COLO829 (cell line): ENCODE results near the gene LMO3.
A peak's percentile ranks its signal among the peaks of the same experiment; 100 is the strongest.
"Not testable (repeated sequence)": the region's sequence is repeated elsewhere in the genome, so short reads cannot be mapped to it uniquely, and the experiment has no call there.

Source experiments
- DNase-seq: peaks from one replicate; pipeline ENCODE4 v3.0.0; 2012; ENCODE audit warnings: low spot score

LMO3 gene

DNA sequence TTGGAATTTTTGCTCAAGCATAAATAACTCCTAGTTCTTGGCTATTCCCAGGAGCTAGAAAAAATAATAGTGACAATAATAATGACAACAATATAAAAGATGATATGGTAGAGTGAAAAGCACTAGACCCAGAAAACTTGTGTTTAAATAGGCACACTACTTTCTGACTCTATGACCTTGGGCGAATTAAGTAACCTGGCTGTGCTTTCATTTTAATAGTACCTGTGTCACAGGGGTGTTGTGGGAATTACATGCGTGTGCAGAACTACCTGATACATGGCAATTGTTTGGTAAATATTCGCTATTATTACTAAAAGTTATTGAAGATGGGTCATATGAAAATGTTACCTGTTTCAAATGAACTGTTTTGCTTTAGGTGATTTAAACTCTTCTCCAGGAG, 60.1 kb downstream of the LMO3 start:
- no peak for DNase-seq

DNA sequence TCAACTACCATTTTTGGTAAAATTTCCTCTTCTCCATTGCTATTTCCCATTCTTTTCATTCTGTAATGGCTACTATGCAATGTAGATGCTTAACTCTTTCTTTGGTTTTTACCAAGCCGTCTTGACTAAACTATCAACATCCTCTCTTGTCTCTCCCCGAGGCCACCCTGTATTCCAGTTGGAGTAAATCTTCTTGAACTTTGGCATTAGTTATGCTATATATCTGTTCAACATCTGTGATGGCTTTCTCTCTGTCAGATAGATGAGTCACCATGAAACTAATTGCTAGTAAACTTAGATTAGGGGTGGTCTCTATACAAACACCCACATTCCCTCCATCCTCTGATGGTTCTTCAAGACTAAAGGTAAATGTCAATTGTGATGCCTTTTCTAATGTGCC, 63.4 kb downstream of the LMO3 start:
- DNase-seq: no peak

DNA sequence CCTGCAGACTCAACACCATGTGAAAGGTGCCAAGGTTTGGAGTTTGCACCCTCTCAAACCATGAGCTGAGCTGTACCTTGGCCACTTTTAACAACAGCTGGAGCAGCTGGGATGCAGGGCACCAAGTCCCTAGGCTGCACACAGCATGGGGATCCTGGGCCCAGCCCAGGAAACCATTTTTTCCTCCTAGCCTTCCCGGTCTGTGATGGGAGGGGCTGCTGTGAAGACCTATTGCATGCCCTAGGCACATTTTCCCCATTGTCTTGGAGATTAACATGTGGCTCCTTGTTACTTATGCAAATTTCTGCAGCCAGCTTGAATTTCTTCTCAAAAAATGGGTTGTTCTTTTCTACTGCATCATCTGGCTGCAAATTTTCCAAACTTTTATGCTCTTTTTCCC, 68.3 kb downstream of the LMO3 start:
- DNase-seq: not testable (repeated sequence)

DNA sequence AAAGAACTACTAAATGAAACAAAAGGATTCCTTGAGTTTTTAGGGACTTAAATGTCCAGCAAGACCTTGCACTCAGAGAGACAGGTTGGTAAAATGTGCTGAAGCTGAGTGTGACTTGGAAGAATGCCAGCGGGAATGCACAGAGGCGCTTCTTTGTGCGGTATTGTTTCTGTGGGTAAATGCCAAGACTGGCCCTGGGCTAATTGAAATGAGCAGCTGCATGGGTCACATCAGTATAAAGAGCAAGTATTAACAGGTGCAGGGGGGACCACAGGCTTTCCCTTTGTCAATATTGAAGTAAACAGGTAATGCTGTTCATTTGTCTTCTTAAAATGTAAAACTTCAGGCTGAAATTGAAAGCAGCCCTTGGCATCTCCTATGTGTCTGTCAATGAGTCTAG, 74.3 kb downstream of the LMO3 start:
- DNase-seq: peak; percentile 25

DNA sequence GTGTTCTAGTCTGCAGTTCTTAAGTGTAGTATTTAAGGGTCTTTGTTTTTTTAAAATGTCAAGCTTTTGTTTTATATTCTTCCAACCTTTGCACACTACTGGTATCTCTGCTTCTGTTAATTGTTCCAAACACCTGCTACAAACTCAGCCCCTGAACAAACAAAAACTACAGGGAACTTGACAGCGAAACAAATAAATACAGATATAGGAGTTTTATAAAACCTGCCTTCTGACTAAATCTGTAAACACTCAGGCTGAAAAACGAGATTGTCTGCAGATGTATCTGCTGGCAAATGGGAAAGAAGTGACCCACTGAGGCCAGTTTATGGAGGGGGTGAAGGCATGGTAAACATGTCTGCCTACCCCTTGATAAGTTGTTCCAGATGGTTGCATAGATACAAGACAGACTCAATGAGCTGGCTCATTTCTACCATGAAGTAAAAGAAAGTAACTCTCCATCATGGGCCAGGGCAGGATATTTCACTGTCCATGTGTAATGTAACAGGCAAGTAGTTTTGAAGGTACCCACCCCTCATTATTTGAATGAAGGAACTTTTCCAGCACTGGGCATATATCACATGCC, 75.6 kb downstream of the LMO3 start:
- DNase-seq: no peak

DNA sequence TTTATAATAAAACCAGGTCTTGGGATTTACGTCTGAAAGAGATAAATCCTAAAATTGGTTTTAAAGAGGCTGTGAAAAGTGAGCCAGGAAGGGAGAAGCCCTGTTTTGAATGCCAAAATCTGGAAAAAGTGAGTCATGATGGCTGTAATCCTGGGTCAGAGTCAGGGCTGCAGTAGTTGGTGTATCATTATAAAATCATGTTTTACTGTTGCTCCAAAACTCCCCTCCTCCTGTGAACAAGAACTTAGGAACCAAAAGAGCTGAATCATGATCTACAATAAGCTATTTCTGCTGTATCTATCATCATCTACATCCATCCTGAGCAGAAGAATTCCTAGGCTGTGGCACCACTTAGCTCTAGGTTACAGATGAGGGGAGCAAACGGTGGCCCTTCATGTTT, 79.3 kb downstream of the LMO3 start:
- DNase-seq: no peak

DNA sequence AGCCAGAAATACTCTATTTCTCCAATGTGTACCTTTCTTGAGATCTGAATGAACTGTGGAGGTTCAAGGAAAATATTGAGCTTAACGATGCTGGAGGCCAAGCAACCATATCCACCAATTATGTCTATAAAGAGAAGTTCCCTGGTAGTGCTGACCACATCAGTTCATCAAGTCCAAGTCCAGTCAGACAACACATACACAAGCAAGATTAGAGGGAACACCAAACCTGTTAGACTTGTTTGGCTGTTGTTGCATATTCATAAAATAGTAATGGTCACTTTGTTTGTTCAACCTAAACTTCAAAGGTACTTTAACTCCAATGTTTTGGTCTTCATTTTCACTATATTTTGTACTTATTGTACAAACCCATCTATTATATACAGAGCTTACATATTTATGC, 81.6 kb downstream of the LMO3 start:
- no peak for DNase-seq

DNA sequence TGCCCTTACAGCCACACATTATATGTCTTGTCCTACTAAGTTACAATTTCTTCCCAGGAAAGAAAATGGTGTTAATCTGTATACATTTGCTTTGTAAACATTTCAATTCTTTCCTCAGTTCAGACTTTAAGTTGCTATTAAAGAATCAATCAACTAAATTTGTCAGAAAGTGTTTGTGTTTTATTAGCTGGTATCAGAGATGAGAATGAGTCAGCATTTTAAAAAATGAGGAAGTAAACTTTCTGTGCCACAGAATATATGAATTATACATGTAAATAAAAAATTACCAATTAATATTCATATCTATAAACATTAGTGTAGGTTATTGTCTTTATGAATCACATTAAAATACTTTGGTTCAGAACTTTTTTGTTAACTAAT, 82.0 kb downstream of the LMO3 start:
- DNase-seq: no peak

DNA sequence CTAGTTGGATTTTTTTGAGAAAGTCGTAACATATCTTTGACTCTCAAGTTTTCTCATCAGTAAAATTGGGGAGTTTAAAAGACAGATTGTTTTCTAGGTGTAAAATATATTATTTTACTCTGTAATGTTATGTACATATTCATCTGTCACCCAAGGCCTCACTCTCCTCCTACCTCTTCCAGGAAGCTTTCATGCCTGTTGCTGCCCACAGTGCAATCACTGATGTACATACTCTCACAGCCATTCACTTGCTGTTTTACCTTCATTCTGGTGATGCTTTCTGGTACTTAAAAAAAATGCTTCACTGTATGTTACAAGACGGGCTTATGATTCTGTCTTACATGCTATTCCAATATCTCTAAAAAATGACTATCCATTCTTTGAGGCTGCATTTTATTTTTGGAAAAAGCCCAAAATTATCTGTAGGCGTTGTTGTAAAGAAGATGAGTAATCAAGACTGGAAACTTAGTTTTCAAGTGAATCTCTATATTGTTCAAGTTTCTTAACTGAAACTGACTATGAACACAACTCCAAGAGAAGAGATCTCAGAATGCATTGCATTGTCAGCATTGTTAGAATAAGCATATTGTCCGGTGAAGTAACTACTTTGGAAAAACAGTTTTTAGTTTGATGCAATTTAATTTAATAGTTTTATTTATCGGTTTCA, 82.5 kb downstream of the LMO3 start:
- DNase-seq: peak; percentile 50

DNA sequence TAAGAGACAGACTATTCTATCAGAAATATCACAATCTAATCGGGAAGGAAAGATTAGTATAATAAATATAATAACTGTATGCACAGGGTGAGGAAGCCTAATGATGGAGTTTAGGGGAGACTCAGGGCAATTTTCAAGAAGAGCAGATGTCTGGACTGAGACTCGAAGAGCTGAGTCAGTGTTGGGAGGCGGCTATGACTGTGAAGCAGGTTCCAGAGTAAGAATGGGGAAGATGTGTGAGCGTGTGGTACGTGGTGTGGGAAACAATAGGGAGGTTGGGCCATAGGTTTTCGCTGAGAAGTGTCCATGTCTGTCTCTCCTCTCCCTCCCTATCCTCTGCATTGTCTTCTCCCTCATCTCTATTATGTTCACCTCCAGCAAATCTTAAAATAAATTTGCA, 85.6 kb downstream of the LMO3 start:
- DNase-seq: no peak

DNA sequence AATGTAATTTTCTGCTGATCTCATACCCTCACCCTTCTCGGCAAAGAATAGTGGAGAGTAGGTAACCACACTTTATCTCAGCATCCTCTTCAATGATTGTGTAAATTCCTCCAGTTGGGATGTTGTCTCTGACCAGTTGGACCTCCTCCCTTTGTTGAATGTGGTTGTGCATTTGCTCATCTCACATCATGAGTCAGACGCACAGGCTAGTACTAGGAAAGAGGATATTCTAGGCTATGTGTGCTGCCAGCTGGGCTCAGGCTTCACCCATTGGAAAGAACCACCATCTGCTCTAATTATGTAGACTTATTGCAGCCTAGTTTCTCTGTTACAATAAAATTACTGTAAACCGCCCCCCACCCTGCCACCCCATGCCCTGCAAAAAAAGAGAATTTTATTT, 90.3 kb downstream of the LMO3 start:
- DNase-seq: no peak

DNA sequence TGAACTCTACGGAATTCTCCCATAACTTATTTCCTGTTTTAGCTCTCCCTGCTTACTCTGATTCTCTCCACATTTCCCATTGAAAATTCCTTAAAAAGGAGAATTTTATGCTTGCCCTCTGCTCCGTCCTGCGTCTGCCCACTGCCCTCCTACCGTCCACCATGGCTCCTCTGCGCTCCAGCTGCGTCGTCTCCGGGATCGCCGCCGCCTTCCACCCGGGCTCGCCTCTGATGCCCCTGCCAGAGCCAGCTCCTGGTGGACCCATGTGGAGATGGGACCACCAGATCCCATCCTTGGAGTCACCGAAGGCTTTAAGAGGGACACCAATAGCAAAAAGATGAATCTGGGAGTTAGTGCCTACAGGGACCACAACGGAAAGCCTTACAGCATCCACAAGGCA, 92.7 kb downstream of the LMO3 start:
- no peak for DNase-seq

DNA sequence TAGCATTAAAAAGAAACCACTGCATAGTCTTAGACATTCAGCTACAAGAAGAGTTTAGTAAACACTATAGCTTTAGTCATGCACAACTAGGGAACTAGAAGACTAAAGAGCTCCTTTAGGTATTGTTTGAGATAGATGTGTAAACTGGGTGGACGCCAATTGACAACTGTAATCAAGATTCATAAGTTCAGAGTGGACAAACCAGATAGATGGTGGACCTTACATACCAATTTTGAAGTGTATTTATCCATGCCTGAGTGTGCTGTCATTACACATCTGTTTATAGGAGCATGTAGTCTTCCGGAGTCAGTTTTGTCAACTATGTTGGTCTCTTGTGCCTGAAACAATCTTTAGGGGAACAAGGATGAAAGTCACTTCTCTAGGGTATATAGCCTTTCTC, 96.6 kb downstream of the LMO3 start:
- no peak for DNase-seq

DNA sequence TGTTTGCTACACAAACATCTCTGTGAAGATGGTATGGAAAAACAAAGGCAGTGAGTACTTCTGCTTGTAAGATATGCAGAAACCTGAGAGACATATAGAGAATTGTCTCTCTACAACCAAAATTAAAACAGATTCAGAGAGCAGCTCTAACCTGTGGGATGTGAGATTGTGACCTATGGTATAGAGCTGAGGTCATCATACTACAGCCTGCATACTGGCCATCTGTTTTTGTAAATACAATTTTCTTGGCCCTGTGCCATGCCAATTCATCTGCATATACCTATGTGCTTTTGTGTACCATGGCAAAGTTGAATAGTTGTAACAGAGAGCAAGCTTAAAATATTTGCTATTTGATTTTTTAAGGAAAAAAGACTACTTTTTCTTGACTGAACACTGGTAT, 99.6 kb downstream of the LMO3 start:
- DNase-seq: no peak

DNA sequence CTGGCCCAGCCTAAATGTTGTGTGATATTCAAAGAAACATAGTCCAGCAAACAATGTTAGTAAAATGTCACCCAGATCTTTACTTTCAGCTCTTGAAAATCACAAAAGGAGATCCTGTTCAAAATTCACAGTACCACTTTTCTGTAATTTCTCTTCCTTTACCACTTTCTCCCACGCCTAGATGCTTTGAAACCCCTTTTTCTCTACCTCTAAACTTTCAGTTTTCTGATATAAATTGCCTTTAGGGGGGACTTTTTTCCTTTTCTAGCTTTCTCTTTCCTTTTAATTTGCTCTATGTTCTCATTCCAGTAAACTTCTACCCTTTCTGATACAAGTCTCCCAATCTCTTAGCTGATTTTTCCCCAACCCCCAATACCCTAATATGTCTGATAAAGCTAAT, 101.8 kb downstream of the LMO3 start:
- no peak for DNase-seq

DNA sequence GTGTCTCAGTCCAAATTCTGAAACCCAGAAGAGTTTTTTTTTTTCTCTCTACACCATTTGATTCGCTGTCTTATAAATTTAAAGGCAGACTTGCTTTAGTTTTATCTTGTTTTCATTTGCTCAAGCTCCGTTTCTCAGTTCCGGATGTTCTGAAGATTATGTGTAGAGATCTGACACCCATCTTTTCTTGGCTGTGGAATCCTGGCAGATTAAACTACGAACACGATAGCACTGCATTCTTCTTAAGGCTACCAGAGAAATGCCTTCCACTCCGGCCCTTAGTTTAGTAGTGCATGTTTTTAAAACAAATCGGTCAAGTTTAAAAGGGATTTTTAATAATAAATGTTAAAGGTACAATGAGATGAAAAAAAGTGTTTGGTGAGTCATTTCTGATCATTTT, 106.4 kb downstream of the LMO3 start:
- no peak for DNase-seq
